Chondrocyte (in vitro differentiated cells): ENCODE data around the gene EEPD1. TPM values are rescaled to one million over a fixed set of nuclear protein-coding genes. Genes with fewer than 3 reads are reported as not detected.

Source experiments
- DNase-seq: peaks from one replicate; pipeline ENCODE4 v3.0.0; 2021; ENCODE audit warnings: mixed read lengths, low spot score
- H3K27ac Mint-ChIP-seq: one replicate; pipeline ENCODE4 v1.8.0; 2021; ENCODE audit warnings: mild to moderate bottlenecking, moderate library complexity, mixed read lengths; ENCODE audit not compliant: unreplicated experiment
- H3K27me3 Mint-ChIP-seq: 2 replicates; pipeline ENCODE4 v1.8.0; 2021; ENCODE audit warnings: low read depth, mixed read lengths
- H3K36me3 Mint-ChIP-seq: 2 replicates; pipeline ENCODE4 v1.8.0; 2021; ENCODE audit warnings: low read depth, mixed read lengths
- H3K4me1 Mint-ChIP-seq: 2 replicates; pipeline ENCODE4 v1.8.0; 2021; ENCODE audit warnings: low read depth, mild to moderate bottlenecking, mixed read lengths
- H3K4me3 Mint-ChIP-seq: one replicate; pipeline ENCODE4 v1.8.0; 2021; ENCODE audit warnings: mild to moderate bottlenecking, moderate library complexity, mixed read lengths; ENCODE audit not compliant: unreplicated experiment
- H3K9me3 Mint-ChIP-seq: 2 replicates; pipeline ENCODE4 v1.8.0; 2021; ENCODE audit warnings: low read depth, mixed read lengths
- total RNA-seq: library from RNA; stranded (reverse); gene quantifications from 3 replicates; pipeline ENCODE4 v1.2.1, GENCODE V29; 2021
- TF ChIP-seq, protein P1 (sequence below): fragments of 200-600 bp; sonication (generic); IDR thresholded peaks from 2 replicates; pipeline ENCODE4 v1.5.0; 2021; ENCODE audit warnings: antibody characterized with exemption, mild to moderate bottlenecking, moderate library complexity

The EEPD1 gene
- total RNA-seq, 1 donor from 2014 or later = 5.8 TPM

GRCh38 chr7:36338256-36338655 lies 185.2 kb downstream of the EEPD1 start:
- TF ChIP-seq, protein P1, sequence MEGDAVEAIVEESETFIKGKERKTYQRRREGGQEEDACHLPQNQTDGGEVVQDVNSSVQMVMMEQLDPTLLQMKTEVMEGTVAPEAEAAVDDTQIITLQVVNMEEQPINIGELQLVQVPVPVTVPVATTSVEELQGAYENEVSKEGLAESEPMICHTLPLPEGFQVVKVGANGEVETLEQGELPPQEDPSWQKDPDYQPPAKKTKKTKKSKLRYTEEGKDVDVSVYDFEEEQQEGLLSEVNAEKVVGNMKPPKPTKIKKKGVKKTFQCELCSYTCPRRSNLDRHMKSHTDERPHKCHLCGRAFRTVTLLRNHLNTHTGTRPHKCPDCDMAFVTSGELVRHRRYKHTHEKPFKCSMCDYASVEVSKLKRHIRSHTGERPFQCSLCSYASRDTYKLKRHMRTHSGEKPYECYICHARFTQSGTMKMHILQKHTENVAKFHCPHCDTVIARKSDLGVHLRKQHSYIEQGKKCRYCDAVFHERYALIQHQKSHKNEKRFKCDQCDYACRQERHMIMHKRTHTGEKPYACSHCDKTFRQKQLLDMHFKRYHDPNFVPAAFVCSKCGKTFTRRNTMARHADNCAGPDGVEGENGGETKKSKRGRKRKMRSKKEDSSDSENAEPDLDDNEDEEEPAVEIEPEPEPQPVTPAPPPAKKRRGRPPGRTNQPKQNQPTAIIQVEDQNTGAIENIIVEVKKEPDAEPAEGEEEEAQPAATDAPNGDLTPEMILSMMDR = no peak
- peaks cover 1% of the 10 kb centered on the region for H3K36me3 Mint-ChIP-seq
- peaks cover 3% of the 10 kb centered on the region for H3K4me1 Mint-ChIP-seq
- H3K27me3 Mint-ChIP-seq = no peaks in the 10 kb centered on the region
- DNase-seq = no peak
- H3K9me3 Mint-ChIP-seq = no peaks in the 10 kb centered on the region
- H3K27ac Mint-ChIP-seq = no peak overlapping the region
- no peak overlapping the region for H3K4me3 Mint-ChIP-seq

DNA sequence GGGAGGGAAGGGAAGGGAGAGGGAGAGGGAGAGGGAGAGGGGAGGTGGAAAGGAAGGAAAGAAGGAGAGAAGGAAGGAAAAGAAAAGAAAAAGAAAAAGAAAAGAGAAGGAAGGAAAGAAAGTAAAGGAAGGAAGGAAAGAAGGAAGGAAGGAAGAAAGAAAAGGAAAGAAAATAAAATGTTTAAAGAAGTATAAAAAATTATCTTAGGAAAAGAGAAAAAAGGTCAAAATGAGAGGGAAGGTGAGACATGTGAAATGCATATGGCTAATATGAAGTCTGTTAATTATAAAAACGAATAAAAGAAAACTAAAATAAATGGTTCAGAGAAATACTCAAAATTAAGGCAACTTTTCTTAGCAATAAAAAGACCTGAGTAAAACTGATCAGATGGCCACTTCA lies 190.5 kb downstream of the EEPD1 start:
- Mint-ChIP-seq H3K4me3 (no peak overlapping the region), H3K9me3 (peaks cover 3% of the 10 kb centered on the region), H3K4me1 (peaks cover 27% of the 10 kb centered on the region), H3K27ac (no peak overlapping the region), H3K36me3 (peaks cover 1% of the 10 kb centered on the region), H3K27me3 (no peaks in the 10 kb centered on the region)
- no peak for DNase-seq
- TF ChIP-seq, protein P1 = no peak

DNA sequence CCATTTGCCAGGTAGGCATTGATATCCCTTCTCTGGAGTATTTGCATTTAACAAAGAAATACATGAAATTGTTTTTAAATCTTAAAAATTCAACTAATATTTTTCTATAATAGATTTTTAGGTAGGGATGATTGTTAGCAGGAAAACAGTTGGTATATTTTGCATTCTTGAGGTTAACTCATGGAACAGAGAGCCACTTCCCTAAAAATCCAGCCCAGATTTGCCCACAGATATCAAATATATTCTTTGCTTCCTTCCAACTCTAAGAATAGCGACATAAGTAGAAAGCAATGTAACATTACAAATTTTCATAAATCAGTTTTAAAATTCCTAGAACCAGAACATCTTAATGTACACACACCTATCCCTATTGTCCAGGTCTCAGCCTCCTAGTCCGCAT lies 191.6 kb downstream of the EEPD1 start:
- no peak overlapping the region for H3K4me3 Mint-ChIP-seq
- TF ChIP-seq, protein P1 = no peak
- H3K36me3 Mint-ChIP-seq = peaks cover 1% of the 10 kb centered on the region
- no peak overlapping the region for H3K27ac Mint-ChIP-seq
- DNase-seq = no peak
- peaks cover 37% of the 10 kb centered on the region for H3K4me1 Mint-ChIP-seq
- no peaks in the 10 kb centered on the region for H3K27me3 Mint-ChIP-seq
- H3K9me3 Mint-ChIP-seq = peaks cover 3% of the 10 kb centered on the region

GRCh38 chr7:36346260-36346831 lies 193.3 kb downstream of the EEPD1 start:
- DNase-seq = no peak
- Mint-ChIP-seq H3K4me1 (peaks cover 40% of the 10 kb centered on the region), H3K9me3 (peaks cover 3% of the 10 kb centered on the region), H3K27ac (no peak overlapping the region), H3K27me3 (no peaks in the 10 kb centered on the region), H3K4me3 (no peak overlapping the region), H3K36me3 (peaks cover 1% of the 10 kb centered on the region)
- TF ChIP-seq, protein P1 = no peak

- no peak for DNase-seq
- Mint-ChIP-seq H3K27me3 (no peaks in the 10 kb centered on the region), H3K4me1 (peaks cover 37% of the 10 kb centered on the region), H3K36me3 (peaks cover 1% of the 10 kb centered on the region), H3K27ac (peak overlapping the region; percentile 83), H3K9me3 (peaks cover 3% of the 10 kb centered on the region), H3K4me3 (peak overlapping the region; percentile 14)
- TF ChIP-seq, protein P1 = no peak
These were observed 195.2 kb downstream of the EEPD1 start for GRCh38 chr7:36348256-36348655.
